ENCODE results near the gene SLC35D2.
"Not testable (repeated sequence)": the region's sequence is repeated elsewhere in the genome, so short reads cannot be mapped to it uniquely, and the experiment has no call there.

The SLC35D2 gene

DNA sequence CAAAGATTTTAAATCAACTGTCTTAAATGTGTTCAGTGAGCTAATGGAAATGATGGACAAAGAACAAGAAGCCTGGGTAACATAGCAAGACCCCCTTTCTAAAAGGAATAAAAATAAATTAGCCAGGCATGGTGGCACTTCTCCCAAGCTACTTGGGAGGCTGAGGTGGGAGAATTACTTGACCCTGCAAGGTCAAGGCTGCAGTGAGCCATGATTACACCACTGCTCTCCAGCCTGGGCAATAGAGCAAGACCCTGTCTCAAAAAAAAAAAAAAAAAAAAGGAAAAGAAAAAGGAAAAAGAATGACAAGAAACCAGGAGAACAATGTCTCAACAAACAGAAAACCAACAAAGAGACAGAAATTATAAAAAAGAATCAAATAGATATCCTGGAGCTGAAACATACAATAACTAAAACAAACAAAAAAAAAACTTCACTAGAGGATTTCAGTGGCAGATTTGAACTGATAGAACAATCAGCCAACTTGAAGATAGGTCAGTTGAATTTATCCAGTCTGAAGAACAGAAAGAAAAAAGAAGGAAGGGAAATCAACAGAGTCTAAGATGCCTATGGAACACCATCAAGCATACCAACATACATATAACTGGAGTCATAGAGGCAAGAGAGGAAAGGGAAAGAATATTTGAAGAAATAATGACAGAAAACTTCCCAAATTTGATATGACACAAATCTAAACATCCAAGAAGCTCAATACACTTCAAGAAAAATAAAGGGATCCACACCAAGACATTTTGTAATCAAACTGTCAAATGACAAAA lies 16.8 kb upstream of the SLC35D2 start:
- DNase-seq (ENCODE audit: low read depth) = no peak

GRCh38 chr9:96399325-96399633 lies 15.8 kb upstream of the SLC35D2 start:
- no peak for DNase-seq (ENCODE audit: low read depth)

DNA sequence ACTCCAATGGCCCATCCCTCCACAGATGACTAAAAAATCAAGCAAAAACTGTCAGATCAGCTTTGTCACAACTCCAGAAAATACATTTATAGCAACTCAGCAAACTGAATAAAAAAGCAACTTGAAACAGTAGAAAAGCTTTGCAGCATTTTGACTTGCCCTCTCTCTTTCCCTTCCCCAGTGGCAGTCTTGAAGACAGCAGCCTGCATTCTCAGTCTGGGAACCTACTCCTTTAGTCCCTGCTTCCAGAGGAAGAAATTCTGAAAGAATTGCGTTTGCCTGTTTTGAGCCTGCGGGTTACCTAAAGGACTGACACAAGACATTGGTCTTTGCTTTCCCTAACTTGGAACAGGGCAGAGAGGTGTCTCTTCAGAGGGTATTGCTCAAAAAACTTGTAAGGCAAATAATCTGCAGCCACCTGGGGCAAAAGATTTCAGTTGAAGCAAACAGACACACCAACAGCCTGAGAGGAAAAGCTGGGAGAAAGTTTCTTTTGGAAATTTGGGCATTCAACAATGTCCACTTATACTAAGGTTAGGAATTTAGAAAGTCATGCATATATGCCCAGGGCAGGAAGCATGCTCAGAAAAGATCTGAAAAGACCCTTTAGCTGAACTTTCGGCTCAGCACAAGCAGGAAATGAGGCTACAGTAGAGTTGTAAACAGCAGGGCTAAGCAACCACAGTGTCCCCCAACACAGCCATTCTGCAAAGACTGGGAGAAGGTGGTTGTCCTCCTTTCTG lies 15.2 kb upstream of the SLC35D2 start:
- no peak for DNase-seq (ENCODE audit: low read depth)

DNA sequence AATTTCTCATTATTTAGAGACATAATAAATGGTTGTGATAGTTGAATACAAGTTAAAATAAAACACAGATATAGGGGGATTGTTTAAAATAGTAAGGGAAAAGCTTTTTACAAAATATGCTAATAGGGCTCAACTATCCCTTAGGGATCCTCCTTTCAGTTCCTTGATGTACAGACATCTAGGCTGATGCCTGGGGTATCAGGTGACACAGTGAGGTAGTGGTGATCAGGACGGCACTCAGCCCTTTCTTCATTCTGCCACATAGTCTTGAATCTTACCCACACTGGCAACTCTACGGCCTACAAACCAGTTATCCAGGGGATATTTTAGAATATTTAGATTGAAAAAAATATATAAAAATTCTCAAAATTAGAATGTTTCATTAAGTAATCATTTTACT lies 12.5 kb upstream of the SLC35D2 start:
- DNase-seq (ENCODE audit: low read depth) = no peak

DNA sequence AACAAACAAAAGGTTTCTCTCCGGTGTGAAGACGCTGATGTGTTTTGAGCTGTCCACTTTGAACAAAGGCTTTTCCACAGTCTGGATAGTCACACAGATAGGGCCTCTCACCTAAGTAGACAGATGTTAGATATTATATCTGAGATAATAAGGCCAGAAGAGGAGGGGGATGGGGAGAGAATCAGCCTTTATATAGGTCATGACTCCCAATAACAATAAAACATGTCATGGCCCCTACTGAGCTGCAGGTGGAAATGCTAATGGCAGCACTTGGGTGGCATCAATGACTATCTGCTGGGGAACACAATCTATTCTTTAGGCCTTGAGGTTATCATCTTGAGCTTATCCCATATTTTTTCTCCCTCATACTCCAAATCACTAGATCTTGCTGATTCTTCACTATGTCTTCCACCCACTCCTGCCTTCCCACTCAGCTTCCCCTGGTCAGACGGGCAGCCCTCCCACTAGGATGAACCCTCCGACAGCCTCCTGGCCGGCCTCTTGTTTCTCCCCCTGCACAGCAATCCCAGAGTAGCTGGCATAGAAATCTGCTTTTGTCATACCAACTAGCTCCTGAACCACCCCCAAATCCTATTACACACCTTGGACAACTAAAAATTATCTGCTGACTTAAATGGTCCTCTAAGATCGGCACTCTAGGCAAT lies 11.5 kb upstream of the SLC35D2 start:
- DNase-seq (ENCODE audit: low read depth) = no peak

DNA sequence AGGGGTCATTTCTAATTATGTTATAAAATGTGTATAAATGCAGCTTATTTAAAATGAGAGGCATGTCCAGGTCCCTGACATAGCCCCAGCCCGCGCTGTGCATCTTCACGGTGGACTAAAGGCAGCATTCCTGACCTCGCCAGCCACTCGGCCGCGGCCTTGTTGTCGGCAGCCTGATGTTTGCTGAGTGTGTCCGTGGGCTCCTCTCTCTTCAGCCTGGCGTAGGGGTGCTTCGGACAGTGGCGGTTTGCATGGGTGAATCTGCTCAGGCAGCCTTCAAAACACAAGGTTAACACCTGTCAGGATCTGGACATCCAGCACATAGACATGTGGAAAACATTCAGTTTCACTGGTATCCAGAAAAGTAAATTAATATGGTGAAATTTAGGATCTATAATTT lies 8.8 kb upstream of the SLC35D2 start:
- no peak for DNase-seq (ENCODE audit: low read depth)

GRCh38 chr9:96391021-96391765 lies 7.7 kb upstream of the SLC35D2 start:
- no peak for DNase-seq (ENCODE audit: low read depth)

DNA sequence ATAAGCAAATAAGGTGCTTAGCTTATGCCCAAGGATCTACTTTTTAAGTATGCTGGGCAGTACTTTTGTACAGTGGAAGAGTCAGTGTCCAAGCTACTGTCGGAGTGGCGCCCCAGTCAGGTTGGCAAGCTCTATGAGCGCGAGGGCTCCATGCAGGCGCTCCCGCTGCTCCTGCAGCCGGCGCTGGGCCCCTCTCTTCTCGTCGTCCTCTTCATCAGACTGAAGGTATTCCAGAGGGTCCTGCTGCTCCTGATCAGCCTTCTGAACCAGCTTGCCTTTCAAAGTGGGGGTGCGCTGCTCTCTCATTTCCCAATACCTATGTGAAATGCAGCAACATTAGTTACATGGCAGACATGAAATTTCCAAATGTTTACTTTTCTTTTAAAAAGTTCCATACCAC lies 4.6 kb upstream of the SLC35D2 start:
- DNase-seq (ENCODE audit: low read depth) = no peak

- DNase-seq (ENCODE audit: low read depth) = no peak
Observed at GRCh38 chr9:96386157-96386556, 2.6 kb upstream of the SLC35D2 start.

DNA sequence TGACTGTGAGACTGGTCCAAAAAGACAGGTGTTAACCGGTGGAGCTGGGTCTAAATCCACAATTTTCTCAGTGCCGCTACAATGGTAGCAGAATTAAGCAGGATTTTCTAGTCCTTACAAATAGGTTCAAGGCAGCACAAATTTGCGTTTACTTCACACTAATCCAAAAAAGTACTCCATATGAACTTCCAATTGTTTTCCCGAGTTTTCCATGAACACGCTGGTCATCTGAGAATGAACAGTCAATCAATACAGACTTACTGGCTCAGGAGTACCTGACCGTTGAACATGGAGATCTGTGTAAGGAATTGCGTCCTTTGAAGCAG lies 709 bp downstream of the SLC35D2 start:
- no peak for DNase-seq (ENCODE audit: low read depth)

GRCh38 chr9:96382175-96382574 lies 1.3 kb downstream of the SLC35D2 start:
- no peak for DNase-seq (ENCODE audit: low read depth)

GRCh38 chr9:96381696-96382095 lies 1.8 kb downstream of the SLC35D2 start:
- DNase-seq (ENCODE audit: low read depth) = no peak

DNA sequence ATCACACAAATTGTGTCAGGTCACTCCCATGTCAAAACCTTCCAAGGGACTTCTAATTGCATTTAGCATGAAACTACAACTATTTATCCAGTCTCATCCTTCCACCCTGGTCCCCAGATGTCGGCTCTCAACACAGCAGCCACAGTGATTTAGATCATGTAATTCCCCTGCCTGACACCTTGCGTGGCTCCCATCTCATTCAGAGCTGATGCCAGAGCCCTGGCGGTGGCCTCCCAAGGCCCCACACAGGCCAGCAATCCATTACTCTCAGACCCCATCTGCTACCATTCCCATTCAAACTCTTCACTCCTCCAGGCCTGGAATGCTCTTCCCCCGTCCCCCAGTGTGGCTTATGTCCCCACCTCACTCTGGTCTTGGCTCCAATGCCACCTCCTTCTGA lies 2.4 kb downstream of the SLC35D2 start:
- no peak for DNase-seq (ENCODE audit: low read depth)

DNA sequence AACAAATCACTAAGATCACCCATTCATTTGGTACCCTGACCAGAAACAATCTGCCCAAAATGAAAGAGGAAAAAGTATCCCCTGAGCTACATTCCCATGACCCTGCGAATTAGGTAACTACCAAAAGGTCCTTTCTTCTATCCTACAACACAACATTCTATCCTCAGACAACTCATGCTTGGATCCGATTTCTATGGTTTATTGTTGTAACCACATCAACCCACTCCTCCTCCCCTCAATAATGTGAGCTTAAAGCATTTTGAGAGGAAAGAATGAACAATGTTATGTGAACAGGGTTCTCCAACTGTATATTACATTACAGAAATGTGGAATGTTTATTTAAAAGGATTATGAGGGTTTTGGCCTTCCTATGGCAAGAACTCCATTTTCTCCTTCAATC lies 4.0 kb downstream of the SLC35D2 start:
- no peak for DNase-seq (ENCODE audit: low read depth)

- DNase-seq (ENCODE audit: low read depth) = no peak
Observed at GRCh38 chr9:96378187-96378586, 5.3 kb downstream of the SLC35D2 start.

- DNase-seq (ENCODE audit: low read depth) = no peak
Observed at GRCh38 chr9:96376891-96377874, 6.3 kb downstream of the SLC35D2 start.

GRCh38 chr9:96375507-96375906 lies 8.0 kb downstream of the SLC35D2 start:
- not testable (repeated sequence) for DNase-seq (ENCODE audit: low read depth)

GRCh38 chr9:96367943-96368342 lies 15.6 kb downstream of the SLC35D2 start:
- no peak for DNase-seq (ENCODE audit: low read depth)

GRCh38 chr9:96363175-96363967 lies 20.1 kb downstream of the SLC35D2 start:
- no peak for DNase-seq (ENCODE audit: low read depth)

- not testable (repeated sequence) for DNase-seq (ENCODE audit: low read depth)
Observed at GRCh38 chr9:96362119-96362518, 21.4 kb downstream of the SLC35D2 start.

DNA sequence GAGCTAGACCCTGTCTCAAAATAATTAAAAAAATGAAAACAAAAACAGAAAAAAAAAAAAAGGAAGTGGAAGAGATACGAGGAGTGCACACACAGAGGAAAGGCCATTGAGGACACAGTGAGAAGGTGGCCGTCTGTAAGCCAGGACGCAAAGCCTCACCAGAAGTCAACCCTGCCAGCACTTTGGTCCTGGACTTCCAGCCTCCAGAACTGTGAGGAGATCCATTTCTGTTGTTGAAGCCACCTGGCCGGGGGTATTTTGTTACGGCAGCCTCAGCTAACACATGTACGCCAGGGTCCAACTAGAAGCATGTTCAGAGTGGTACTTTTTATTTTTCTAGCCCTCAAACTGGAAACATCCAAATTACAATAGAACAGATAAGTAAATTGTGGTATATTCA lies 21.8 kb downstream of the SLC35D2 start:
- no peak for DNase-seq (ENCODE audit: low read depth)
